Measurements from ENCODE around the gene KCNN1.

DNA sequence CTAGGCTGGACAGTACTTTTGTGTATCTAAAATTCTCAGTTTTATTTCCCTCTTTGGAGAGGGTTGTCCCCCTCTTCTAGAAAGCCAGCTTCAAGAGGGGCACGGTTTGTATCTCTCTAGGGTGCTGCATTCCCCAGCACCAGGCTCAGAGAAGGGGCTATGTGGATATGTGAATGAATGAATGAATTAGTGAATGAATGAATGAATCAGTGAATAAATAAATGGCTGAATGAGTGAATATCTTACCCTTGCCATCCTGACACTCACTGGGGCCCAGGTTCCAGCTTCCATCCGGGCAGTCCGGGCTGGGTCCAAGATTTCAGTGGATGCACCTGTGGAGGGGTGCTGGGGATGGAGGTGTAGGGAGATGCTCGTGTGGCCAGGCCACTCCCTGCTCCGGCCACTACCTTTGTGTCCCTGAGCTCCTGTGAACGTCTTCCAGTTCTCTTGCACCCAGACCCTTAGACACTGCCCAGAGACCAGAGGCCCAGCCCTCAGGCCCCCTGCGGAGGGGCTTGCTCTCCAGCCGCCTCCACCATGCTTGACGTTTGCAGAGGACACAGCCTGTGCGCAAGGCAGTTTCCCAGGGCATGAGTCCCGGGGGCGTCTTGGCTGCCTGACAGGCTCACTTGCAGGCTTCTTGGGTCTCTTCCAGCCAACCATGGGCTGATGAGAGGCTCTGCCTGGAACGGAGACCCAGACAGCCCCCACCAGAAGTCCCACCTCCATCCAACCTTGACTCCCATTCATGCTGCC, 2.8 kb upstream of the KCNN1 start:
- TF ChIP-seq, protein P1, sequence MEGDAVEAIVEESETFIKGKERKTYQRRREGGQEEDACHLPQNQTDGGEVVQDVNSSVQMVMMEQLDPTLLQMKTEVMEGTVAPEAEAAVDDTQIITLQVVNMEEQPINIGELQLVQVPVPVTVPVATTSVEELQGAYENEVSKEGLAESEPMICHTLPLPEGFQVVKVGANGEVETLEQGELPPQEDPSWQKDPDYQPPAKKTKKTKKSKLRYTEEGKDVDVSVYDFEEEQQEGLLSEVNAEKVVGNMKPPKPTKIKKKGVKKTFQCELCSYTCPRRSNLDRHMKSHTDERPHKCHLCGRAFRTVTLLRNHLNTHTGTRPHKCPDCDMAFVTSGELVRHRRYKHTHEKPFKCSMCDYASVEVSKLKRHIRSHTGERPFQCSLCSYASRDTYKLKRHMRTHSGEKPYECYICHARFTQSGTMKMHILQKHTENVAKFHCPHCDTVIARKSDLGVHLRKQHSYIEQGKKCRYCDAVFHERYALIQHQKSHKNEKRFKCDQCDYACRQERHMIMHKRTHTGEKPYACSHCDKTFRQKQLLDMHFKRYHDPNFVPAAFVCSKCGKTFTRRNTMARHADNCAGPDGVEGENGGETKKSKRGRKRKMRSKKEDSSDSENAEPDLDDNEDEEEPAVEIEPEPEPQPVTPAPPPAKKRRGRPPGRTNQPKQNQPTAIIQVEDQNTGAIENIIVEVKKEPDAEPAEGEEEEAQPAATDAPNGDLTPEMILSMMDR (IDR thresholded peaks at IDR 0.05) = no peak
- no peak for TF ChIP-seq POLR2AphosphoS5 (IDR thresholded peaks at IDR 0.05)
